ENCODE results near the gene SMCO3.

- TF ChIP-seq, protein P1, sequence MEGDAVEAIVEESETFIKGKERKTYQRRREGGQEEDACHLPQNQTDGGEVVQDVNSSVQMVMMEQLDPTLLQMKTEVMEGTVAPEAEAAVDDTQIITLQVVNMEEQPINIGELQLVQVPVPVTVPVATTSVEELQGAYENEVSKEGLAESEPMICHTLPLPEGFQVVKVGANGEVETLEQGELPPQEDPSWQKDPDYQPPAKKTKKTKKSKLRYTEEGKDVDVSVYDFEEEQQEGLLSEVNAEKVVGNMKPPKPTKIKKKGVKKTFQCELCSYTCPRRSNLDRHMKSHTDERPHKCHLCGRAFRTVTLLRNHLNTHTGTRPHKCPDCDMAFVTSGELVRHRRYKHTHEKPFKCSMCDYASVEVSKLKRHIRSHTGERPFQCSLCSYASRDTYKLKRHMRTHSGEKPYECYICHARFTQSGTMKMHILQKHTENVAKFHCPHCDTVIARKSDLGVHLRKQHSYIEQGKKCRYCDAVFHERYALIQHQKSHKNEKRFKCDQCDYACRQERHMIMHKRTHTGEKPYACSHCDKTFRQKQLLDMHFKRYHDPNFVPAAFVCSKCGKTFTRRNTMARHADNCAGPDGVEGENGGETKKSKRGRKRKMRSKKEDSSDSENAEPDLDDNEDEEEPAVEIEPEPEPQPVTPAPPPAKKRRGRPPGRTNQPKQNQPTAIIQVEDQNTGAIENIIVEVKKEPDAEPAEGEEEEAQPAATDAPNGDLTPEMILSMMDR (IDR thresholded peaks at IDR 0.05 in 8 of 11, conservative IDR thresholded peaks at IDR 0.05 in 3 of 11) = no peak
- no peak for TF ChIP-seq POLR2AphosphoS5 (IDR thresholded peaks at IDR 0.05)
- TF ChIP-seq POLR2A (IDR thresholded peaks at IDR 0.05) = no peak
Observed at GRCh38 chr12:14772946-14773345, 41.0 kb downstream of the SMCO3 start.
